ENCODE data around the gene CORO1C.
"Not testable (repeated sequence)": the region's sequence is repeated elsewhere in the genome, so short reads cannot be mapped to it uniquely, and the experiment has no call there.

CORO1C gene

GRCh38 chr12:108731105-108731865 is at the start of gene CORO1C:
CORO1C (minus strand) TSS chr12:108731518; CDS start chr12:108701318, 30,200 bp downstream.
- peak; percentile 89 for DNase-seq (ENCODE audit: low read depth)

- no peak for DNase-seq (ENCODE audit: low read depth)
Measured at GRCh38 chr12:108779998-108780688, 48.8 kb upstream of the CORO1C start.

GRCh38 chr12:108778053-108778452 is 46.7 kb upstream of the CORO1C start:
- no peak for DNase-seq (ENCODE audit: low read depth)

- DNase-seq (ENCODE audit: low read depth): no peak
Measured at GRCh38 chr12:108777156-108777555, 45.8 kb upstream of the CORO1C start.

- DNase-seq (ENCODE audit: low read depth): no peak
Measured at GRCh38 chr12:108773798-108774788, 42.8 kb upstream of the CORO1C start.

GRCh38 chr12:108772891-108773797 is 41.8 kb upstream of the CORO1C start:
- no peak for DNase-seq (ENCODE audit: low read depth)

- DNase-seq (ENCODE audit: low read depth): no peak
Measured at GRCh38 chr12:108772247-108772646, 40.9 kb upstream of the CORO1C start.

GRCh38 chr12:108771835-108772234 is 40.5 kb upstream of the CORO1C start:
- DNase-seq (ENCODE audit: low read depth): not testable (repeated sequence)

- no peak for DNase-seq (ENCODE audit: low read depth)
Measured at GRCh38 chr12:108770963-108771362, 39.6 kb upstream of the CORO1C start.

- DNase-seq (ENCODE audit: low read depth): no peak
Measured at GRCh38 chr12:108770269-108770829, 39.0 kb upstream of the CORO1C start.

GRCh38 chr12:108768591-108769500 is 37.5 kb upstream of the CORO1C start:
- no peak for DNase-seq (ENCODE audit: low read depth)

GRCh38 chr12:108766294-108766693 is 35.0 kb upstream of the CORO1C start:
- no peak for DNase-seq (ENCODE audit: low read depth)

- DNase-seq (ENCODE audit: low read depth): no peak
Measured at GRCh38 chr12:108765289-108765764, 34.0 kb upstream of the CORO1C start.

- no peak for DNase-seq (ENCODE audit: low read depth)
Measured at GRCh38 chr12:108764540-108765288, 33.4 kb upstream of the CORO1C start.

- DNase-seq (ENCODE audit: low read depth): no peak
Measured at GRCh38 chr12:108761226-108761625, 29.9 kb upstream of the CORO1C start.

- DNase-seq (ENCODE audit: low read depth): no peak
Measured at GRCh38 chr12:108759924-108760323, 28.6 kb upstream of the CORO1C start.

- no peak for DNase-seq (ENCODE audit: low read depth)
Measured at GRCh38 chr12:108757856-108758255, 26.5 kb upstream of the CORO1C start.

GRCh38 chr12:108756421-108756820 is 25.1 kb upstream of the CORO1C start:
- DNase-seq (ENCODE audit: low read depth): no peak

- no peak for DNase-seq (ENCODE audit: low read depth)
Measured at GRCh38 chr12:108755481-108755880, 24.2 kb upstream of the CORO1C start.
